NCI-H2029 (cell line): ENCODE data around the gene DNAJC6.
A peak's percentile ranks its signal among the peaks of the same experiment; 100 is the strongest.
"Not testable (repeated sequence)": the region's sequence is repeated elsewhere in the genome, so short reads cannot be mapped to it uniquely, and the experiment has no call there.

ENCODE experiments used
- DNase-seq: peaks from one replicate; lab custom pipeline; 2025; lab: John Stamatoyannopoulos, UW

Gene DNAJC6

DNA sequence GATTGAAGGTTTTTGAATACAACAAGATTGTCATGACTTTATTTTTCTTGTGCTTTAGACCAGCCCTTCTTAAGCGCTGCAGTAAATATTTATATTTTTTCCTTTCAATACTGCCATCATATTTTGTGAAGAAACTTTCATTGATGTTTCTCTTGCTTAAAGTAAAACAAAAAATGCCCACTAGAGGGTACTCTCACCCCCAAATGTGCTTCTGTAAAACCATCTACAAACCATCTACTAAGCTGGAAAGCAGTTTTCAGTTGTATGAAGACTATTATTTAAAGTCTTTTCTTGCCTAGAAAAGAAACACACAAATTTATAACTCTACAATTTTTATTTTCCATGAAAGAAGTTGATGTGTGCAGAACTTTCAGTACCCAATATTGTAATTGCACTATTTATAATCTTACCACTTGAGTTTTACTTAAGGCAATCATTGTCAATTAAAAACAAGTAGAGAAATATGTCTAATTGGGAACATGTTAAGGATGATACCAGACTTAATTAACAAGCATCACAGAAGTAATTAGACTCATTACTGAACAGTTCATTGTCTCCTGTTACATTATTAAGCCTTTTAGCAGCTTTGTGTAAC, 121.9 kb downstream of the DNAJC6 start:
- peak; percentile 45 for DNase-seq

GRCh38 chr1:65432918-65433317, 123.6 kb downstream of the DNAJC6 start:
- no peak for DNase-seq

GRCh38 chr1:65434255-65434654, 124.9 kb downstream of the DNAJC6 start:
- no peak for DNase-seq

- no peak for DNase-seq
These were observed 125.4 kb downstream of the DNAJC6 start for GRCh38 chr1:65434760-65435159.

- no peak for DNase-seq
These were observed 126.6 kb downstream of the DNAJC6 start for GRCh38 chr1:65435987-65436386.

DNA sequence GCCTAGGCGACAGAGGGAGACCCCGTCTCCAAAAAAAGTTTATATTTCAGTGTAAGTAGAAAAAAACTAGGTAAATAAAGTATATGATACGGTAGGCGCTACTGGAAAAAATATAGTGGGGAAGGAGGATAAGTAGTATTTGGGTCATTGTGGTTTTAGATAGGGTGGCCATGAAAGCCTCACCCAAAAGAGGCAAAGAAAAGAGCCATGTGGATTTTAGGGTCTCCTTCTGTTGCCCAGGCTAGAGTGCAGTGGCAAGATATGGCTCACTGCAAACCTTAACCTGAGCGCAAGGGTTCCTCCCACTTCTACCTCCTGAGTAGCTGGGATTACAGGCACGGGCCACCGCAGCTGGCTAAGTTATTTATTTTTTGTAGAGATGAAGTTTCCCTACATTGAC, 128.3 kb downstream of the DNAJC6 start:
- no peak for DNase-seq

DNA sequence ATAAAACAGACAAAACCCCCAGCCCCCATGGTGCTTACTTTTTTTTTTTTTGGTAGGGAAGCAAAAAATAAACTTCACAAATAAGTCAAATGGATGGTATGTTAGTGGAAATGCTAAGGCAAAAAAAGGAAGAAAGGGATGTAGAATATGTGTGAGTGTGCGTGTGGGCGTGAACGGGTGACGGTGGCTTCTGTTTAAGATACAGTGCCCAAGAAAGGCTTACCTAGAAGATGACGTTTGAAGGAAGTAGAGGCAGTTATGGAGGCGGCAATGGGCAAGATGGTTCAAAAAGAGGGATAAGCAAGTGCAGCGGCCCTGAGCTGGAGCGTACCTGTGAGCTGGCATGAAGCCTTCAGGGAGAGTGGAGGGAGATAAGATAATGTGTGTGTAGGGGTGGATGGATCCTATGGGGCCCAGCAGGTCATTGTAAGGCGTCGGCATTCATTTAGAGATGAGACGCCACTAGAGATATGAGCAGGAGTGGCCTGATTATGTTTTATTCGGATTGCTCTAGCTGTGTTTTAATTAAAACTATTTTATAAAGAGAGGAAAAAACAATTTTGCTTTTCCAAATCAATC, 131.1 kb downstream of the DNAJC6 start:
- DNase-seq: no peak

DNA sequence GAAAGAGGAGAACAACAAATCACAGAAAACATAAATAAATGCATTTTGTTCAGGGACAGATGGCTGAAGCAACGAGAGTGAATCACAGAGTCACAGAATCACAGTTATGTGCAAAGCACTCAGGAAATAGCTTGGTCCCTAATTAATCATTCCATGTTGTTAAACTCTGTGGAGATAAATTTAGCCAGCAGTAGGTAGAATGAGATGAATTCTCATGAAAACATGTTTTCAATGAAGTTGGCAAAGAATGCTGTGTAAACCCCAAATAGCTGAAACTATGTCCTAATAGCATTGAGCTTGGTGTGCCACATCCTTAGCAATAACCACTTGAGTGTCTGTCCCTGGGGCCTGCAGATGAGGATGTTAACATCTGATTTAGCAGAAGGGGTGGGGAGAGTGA, 131.6 kb downstream of the DNAJC6 start:
- DNase-seq: no peak

DNA sequence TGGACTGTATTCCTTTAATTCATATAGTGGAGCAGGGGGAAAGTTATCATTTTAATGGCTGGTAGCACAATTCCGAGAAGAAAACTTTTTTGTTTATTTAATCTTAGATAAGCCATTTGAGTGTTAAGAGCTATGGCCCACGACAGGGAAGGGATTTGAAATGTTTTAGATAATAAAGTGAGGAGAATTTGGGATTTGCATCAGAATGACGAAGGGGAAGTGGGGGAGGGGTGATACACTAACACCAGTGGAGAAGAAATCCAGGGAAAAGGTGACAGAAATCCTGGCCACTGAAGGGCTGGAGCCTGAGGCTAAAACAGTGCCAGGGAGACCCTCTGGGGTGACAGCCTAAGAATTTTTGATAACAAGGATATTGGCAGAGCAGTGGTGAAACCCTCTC, 132.1 kb downstream of the DNAJC6 start:
- no peak for DNase-seq

- DNase-seq: no peak
These were observed 133.1 kb downstream of the DNAJC6 start for GRCh38 chr1:65442442-65442841.

DNA sequence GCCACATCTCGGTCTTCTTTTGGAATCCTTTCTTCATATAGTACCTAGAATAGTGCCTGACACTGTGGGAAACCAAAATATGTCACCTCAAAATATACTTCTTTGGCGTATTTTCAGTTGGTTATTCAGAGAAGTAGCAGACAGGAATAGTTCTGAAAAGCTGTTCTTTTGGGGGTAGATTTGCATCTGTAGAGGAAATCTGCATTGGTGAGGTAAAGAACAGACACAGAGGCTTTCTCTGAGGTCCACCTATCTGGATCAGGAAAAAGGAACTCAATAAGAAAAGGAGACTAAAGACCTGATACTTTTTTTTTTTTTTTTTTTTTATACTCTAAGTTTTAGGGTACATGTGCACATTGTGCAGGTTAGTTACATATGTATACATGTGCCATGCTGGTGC, 134.3 kb downstream of the DNAJC6 start:
- DNase-seq: no peak

- no peak for DNase-seq
These were observed 134.8 kb downstream of the DNAJC6 start for GRCh38 chr1:65444128-65444640.

- DNase-seq: no peak
These were observed 136.5 kb downstream of the DNAJC6 start for GRCh38 chr1:65445837-65446236.

DNA sequence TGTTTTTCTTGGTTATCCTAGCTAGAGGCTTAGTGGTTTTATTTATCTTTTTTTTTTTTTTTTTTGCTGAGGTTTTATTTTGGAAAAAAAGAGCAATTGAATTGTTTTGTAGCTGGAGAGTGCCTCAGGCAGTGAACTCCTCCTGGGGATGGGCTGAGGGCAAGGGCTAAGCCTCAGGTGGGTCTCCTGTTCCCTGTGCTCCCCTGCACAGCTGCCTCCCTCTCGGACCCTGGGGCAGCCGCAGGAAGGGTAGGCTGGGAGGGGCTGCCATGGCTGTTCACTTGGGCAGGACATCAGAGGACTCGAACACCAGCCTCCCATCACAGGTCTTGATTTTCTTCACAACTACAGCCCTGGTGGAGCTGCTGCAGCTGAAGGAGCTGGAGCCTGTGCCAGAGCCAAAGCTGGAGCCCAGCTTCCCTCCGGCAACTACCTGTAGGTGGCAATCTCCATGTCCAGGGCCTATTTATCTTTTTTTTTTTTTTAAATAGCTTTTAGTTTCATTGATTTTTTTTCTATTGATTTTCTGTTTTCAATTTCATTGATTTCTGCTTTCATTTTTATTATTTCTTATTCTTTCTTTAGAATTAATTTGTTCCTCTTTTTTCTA, 140.0 kb downstream of the DNAJC6 start:
- DNase-seq: no peak

DNA sequence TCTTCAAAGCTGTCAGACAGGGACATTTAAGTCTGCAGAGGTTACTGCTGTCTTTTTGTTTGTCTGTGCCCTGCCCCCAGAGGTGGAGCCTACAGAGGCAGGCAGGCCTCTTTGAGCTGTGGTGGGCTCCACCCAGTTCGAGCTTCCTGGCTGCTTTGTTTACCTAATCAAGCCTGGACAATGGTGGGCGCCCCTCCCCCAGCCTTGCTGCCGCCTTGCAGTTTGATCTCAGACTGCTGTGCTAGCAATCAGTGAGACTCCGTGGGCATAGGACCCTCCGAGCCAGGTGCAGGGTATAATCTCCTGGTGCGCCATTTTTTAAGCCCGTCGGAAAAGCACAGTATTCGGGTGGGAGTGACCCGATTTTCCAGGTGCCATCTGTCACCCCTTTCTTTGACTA, 146.3 kb downstream of the DNAJC6 start:
- not testable (repeated sequence) for DNase-seq

DNA sequence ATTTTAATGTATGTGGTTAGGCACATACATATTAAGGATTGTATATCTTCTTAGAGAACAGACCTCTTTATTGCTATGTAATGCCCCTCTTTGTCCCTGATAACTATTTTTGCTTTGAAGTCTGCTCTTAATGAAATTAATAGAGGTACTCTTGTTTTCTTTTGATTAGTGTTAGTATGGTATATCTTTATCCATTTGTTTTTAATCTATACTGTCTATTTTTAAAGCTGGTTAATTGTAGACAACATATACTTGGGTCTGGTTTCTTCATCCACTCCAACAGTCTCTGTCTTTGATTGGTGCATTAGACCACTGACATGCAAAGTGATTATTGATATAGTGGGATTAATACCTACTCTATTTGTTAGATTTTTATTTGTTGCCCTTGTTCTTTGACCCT, 147.1 kb downstream of the DNAJC6 start:
- no peak for DNase-seq

GRCh38 chr1:65457868-65458267, 148.5 kb downstream of the DNAJC6 start:
- no peak for DNase-seq

DNA sequence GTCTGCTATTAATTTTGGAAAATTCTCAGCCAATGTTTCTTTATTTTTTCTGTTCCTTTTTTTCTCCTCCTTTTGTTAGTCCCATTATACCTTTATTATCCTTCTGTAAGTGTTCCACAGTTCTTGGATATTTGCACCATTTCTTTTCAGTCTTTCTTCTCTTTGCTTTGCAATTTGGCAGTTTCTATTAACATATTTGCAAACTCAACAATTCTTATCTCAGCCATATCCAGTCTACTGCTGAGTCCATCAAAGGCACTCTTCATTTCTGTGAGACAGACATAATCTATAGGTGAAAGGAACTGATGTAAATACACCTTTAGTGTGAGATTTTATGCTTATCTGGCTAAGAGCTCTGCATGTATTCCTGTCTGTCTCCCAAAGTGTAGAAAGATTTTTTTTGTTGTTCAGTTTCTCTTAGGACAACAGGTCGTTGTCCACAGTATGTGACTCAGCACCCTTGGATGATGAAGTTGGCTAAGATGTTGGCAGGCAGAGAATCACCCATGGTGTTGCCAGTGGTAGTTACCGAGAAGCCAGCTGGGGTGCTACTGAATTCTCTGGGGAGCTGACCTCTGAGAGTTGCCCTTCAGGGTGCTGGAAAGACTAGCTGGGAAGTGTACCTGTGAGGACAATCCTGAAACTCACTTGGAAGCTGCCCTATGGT, 149.5 kb downstream of the DNAJC6 start:
- DNase-seq: no peak

GRCh38 chr1:65459397-65459768, 150.0 kb downstream of the DNAJC6 start:
- DNase-seq: no peak
